ENCODE measurements around the gene ADAM22.

The ADAM22 gene

DNA sequence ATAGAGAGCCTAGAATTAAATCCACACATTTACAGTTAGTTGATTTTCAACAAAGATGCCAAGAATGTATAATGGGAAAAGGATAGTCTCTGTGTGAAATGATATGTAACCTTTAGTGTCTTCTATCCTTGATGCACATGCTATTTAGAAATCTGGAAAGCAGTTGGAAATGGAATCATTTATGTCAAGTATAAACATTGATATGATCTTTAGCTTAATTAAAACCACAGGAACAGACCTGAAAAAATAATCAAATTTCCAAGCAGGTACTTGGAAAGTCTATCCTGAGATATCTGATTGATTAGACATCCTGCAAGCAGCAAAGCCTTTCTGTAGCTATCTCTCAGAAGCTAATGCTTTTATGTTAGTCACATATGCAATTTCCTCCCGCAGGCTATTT lies 310.2 kb downstream of the ADAM22 start:
- Histone ChIP-seq H3K4me3 (ENCODE audit: low read depth, low read length) (no peak overlapping the region), H3K79me2 (ENCODE audit: control insufficient read depth, insufficient read depth, low read length, poor library complexity) (no peaks in the 10 kb centered on the region), H2BK120ac (ENCODE audit: insufficient read depth, low read length, poor library complexity) (no peak overlapping the region), H3K18ac (ENCODE audit: low read length) (no peak overlapping the region), H2AFZ (ENCODE audit: insufficient read depth, low read length, poor library complexity) (no peak overlapping the region), H3K27ac (ENCODE audit: low read depth, low read length) (no peak overlapping the region), H3K4ac (ENCODE audit: low read depth, low read length) (no peak overlapping the region), H3K4me1 (ENCODE audit: control insufficient read depth in 1 of 2, insufficient read depth in 2 of 2, low read length in 2 of 2) (no peaks in the 10 kb centered on the region), H3K23ac (ENCODE audit: low read length) (no peak overlapping the region), H4K91ac (ENCODE audit: low read depth, low read length) (no peak overlapping the region), H4K12ac (ENCODE audit: low read depth, low read length) (no peak overlapping the region), H3K27me3 (ENCODE audit: insufficient read depth, low read length) (no peaks in the 10 kb centered on the region), H3K79me1 (ENCODE audit: low read length) (no peaks in the 10 kb centered on the region), H3K36me3 (ENCODE audit: control insufficient read depth in 1 of 2, insufficient read depth in 2 of 2, low read length in 2 of 2) (no peaks in the 10 kb centered on the region), H4K8ac (ENCODE audit: low read depth, low read length) (no peak overlapping the region), H3K14ac (ENCODE audit: low read length) (no peak overlapping the region), H2BK5ac (ENCODE audit: low read depth, low read length, poor library complexity) (no peak overlapping the region), H2AK5ac (ENCODE audit: low read length) (no peak overlapping the region), H3K9ac (ENCODE audit: low read length) (no peak overlapping the region), H3K9me3 (ENCODE audit: insufficient read depth, low read depth, low read length) (no peaks in the 10 kb centered on the region), H3K4me2 (ENCODE audit: low read length) (no peak overlapping the region), H2BK12ac (ENCODE audit: low read length) (no peak overlapping the region)
- WGBS (ENCODE audit: extremely low coverage, insufficient coverage, insufficient read length) = no CpG with 5 or more reads among the region's 1 CpG
- no peak for DNase-seq
